Right atrium auricular region (tissue), 2 donors: ENCODE data around the gene CSTB. TPM values are rescaled to one million over a fixed set of nuclear protein-coding genes. Genes with fewer than 3 reads are reported as not detected.
A peak's percentile ranks its signal among the peaks of the same experiment; 100 is the strongest.

ENCODE experiments used
- DNase-seq: peaks from one replicate; pipeline ENCODE4 v3.0.0-alpha.2; 2019; ENCODE audit warnings: low spot score
- H3K27ac ChIP-seq, 2 donors: fragments of 200-600 bp; sonication (generic); 1 replicate in 1 of 2; 2 replicates in 1 of 2; pipeline ENCODE4 v1.5.1; 2016 to 2019
- H3K27me3 ChIP-seq, 2 donors: fragments of 200-600 bp; sonication (generic); one replicate each; pipeline versions ENCODE4 v1.5.1 to v1.6.0; 2017 to 2019
- H3K36me3 ChIP-seq: fragments of 200-600 bp; sonication (generic); one replicate; pipeline ENCODE4 v1.5.1; 2016
- H3K4me1 ChIP-seq, 2 donors: fragments of 200-600 bp; sonication (generic); one replicate each; pipeline versions ENCODE4 v1.5.1 to v1.6.0; 2017 to 2019
- H3K4me3 ChIP-seq, 2 donors: fragments of 200-600 bp; sonication (generic); 1 replicate in 1 of 2; 2 replicates in 1 of 2; pipeline ENCODE4 v1.5.1; 2017 to 2019; ENCODE audit warnings: mild to moderate bottlenecking in 1 of 2, moderate library complexity in 1 of 2
- H3K9me3 ChIP-seq, 2 donors: fragments of 200-600 bp; sonication (generic); one replicate each; pipeline ENCODE4 v1.5.1; 2019
- total RNA-seq, 2 donors: library from RNA; depleted of rRNA; stranded (reverse); fragments of >200 nt; gene quantifications; one replicate each; pipeline ENCODE4 v1.1.0, GENCODE V29; 2016
- TF ChIP-seq, protein P1 (sequence below), 2 donors: fragments of 200-600 bp; sonication (generic); IDR thresholded peaks; one replicate each; pipeline ENCODE4 v1.5.1; 2019; ENCODE audit warnings: antibody characterized with exemption in 2 of 2

The CSTB gene
- total RNA-seq, 2 donors from 2014 or later: 8.3 to 8.4 TPM

- Histone ChIP-seq H3K36me3 (peaks cover 17% of the 10 kb centered on the region), H3K9me3 (no peaks in the 10 kb centered on the region), H3K4me1 (peaks cover 0 to 26% of the 10 kb centered on the region in 2 donors), H3K4me3 (no peak overlapping the region), H3K27ac (no peak overlapping the region), H3K27me3 (no peaks in the 10 kb centered on the region)
- DNase-seq: no peak
- TF ChIP-seq, protein P1, sequence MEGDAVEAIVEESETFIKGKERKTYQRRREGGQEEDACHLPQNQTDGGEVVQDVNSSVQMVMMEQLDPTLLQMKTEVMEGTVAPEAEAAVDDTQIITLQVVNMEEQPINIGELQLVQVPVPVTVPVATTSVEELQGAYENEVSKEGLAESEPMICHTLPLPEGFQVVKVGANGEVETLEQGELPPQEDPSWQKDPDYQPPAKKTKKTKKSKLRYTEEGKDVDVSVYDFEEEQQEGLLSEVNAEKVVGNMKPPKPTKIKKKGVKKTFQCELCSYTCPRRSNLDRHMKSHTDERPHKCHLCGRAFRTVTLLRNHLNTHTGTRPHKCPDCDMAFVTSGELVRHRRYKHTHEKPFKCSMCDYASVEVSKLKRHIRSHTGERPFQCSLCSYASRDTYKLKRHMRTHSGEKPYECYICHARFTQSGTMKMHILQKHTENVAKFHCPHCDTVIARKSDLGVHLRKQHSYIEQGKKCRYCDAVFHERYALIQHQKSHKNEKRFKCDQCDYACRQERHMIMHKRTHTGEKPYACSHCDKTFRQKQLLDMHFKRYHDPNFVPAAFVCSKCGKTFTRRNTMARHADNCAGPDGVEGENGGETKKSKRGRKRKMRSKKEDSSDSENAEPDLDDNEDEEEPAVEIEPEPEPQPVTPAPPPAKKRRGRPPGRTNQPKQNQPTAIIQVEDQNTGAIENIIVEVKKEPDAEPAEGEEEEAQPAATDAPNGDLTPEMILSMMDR (IDR thresholded peaks at IDR 0.05): no peak
Observed at GRCh38 chr21:43770066-43770655, 5.9 kb downstream of the CSTB start.

DNA sequence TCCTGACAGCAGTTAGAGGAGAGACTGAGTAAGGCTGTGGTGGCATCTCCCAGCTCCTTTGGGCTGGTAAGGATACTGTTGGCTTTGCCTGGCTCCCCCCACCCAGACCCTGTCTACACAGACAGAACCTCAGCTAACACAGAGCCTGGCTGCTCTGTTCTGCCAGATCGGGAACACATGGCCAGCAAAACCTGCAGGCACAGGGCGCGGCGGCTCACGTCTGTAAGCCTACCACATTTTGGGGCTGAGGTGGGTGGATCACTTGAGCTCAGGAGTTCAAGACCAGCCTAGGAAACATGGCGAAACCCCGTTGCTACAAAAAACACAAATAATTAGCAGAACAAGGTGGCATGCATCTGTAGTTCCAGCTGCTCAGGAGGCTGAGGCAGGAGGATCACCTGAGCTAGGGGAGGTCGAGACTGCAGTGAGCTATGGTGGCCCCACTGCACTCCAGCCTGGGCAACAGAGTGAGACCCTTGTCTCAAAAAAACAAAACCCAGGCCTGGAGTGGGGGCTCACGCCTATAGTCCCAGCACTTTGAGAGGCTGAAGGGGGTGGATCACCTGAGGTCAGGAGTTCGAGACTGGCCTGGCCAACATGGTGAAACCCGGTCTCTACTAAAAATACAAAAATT is 6.7 kb downstream of the CSTB start:
- TF ChIP-seq, protein P1 (IDR thresholded peaks at IDR 0.05): no peak
- Histone ChIP-seq H3K36me3 (peaks cover 14% of the 10 kb centered on the region), H3K27ac (no peak overlapping the region), H3K4me1 (peaks cover 0 to 24% of the 10 kb centered on the region in 2 donors), H3K9me3 (no peaks in the 10 kb centered on the region), H3K4me3 (no peak overlapping the region), H3K27me3 (no peaks in the 10 kb centered on the region)
- no peak for DNase-seq

- Histone ChIP-seq H3K4me3 (no peak overlapping the region), H3K27me3 (no peaks in the 10 kb centered on the region), H3K36me3 (peaks cover 8% of the 10 kb centered on the region), H3K9me3 (no peaks in the 10 kb centered on the region), H3K4me1 (peaks cover 0 to 20% of the 10 kb centered on the region in 2 donors), H3K27ac (no peak overlapping the region)
- DNase-seq: no peak
- TF ChIP-seq, protein P1 (IDR thresholded peaks at IDR 0.05): no peak
Observed at GRCh38 chr21:43768868-43769167, 7.3 kb downstream of the CSTB start.

GRCh38 chr21:43767984-43768867 is 7.9 kb downstream of the CSTB start:
- no peaks in the 10 kb centered on the region for H3K27me3 ChIP-seq
- H3K4me3 ChIP-seq: no peak overlapping the region
- H3K9me3 ChIP-seq: no peaks in the 10 kb centered on the region
- peak; percentile 82 for DNase-seq
- peaks cover 2% of the 10 kb centered on the region for H3K36me3 ChIP-seq
- H3K4me1 ChIP-seq: peaks cover 0 to 18% of the 10 kb centered on the region in 2 donors
- TF ChIP-seq, protein P1 (IDR thresholded peaks at IDR 0.05): no peak
- no peak overlapping the region for H3K27ac ChIP-seq

DNA sequence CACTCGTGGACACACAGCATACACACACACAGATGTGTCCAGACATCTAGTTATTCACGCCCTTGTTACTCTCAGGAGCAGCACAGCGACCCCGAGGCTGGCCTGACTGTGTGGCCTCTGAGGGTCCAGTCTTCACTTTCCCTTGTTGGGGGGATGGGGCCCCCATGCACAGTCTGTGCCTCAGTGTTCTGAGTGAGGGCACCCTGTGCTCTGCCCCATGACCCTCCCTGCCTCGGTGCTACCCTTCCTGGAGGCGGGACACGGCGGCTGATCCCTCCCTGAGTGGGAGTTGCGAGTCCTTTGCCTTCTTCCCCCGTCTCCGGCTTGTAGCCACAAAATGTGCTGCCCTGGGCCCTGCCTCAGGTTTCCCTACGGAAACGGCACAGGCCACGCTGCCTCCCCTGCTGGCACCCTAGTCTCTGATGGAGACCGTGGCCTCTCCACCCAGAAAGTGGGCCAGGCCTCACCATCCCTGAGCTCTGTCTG is 8.6 kb downstream of the CSTB start:
- Histone ChIP-seq H3K27me3 (no peaks in the 10 kb centered on the region), H3K27ac (no peak overlapping the region)
- no peak for DNase-seq

More for the DNA sequence above, 8.6 kb downstream of the CSTB start:
- Histone ChIP-seq H3K4me1 (peaks cover 0 to 18% of the 10 kb centered on the region in 2 donors), H3K9me3 (no peaks in the 10 kb centered on the region), H3K36me3 (no peaks in the 10 kb centered on the region), H3K4me3 (no peak overlapping the region)
- TF ChIP-seq, protein P1 (IDR thresholded peaks at IDR 0.05): no peak
